WI38 (cell line): ENCODE measurements around the gene LPIN2.
A peak's percentile ranks its signal among the peaks of the same experiment; 100 is the strongest.

ENCODE experiments used
- H3K4me3 ChIP-seq: 2 replicates; pipeline ENCODE4 v1.5.1; 2011; ENCODE audit warnings: low read depth, mild to moderate bottlenecking, control low read depth, low read length
- CTCF ChIP-seq: IDR thresholded peaks from 2 replicates; pipeline ENCODE4 v1.5.1; 2012; ENCODE audit warnings: low read depth, mild to moderate bottlenecking, control low read depth, low read length

The LPIN2 gene

DNA sequence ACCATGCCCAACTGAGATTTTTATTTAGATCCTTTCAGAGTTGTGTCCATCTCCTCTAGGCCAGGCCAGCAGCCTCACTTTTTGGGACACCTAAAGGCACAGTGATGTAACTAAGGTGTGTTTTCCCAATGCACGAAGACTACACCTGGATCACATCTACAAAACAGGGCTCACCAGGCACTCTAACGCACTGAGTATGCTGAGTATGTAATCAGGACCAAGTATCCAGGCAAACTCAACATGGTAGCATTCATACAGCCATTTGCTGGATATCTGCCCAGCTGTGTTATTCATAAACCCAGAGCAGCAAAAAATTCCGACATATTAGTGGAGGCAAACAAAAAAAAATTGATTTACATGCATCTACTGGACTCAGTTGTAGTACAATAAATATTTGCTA, 33.8 kb downstream of the LPIN2 start:
- H3K4me3 ChIP-seq, result no peak overlapping the region
- no peak for TF ChIP-seq CTCF

DNA sequence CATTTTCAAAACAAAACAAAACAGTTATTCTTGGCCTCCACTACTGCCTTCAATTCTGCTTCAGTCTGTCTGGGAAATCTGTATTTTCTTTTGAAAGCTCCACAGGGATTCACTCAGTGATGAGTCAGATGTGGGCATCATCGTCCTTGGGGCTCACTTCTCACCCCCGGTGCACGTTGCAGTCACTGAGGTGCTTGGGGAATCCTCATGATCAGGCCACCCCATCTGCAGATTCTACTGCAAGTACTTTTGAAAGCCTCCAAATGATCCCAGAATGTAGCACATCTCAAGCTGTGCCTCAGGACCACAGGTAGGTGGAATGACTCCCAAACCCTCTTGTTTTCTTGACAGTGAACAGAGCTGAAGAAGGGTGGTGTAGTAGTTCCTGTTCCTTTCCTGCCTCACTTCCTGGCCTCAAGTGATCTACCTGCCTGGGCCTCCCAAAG, 34.3 kb downstream of the LPIN2 start:
- H3K4me3 ChIP-seq, result peak overlapping the region; percentile 49
- TF ChIP-seq CTCF, result no peak

- peak overlapping the region; percentile 49 for H3K4me3 ChIP-seq
- no peak for TF ChIP-seq CTCF
These were observed 34.7 kb downstream of the LPIN2 start for GRCh38 chr18:2978208-2978607.

DNA sequence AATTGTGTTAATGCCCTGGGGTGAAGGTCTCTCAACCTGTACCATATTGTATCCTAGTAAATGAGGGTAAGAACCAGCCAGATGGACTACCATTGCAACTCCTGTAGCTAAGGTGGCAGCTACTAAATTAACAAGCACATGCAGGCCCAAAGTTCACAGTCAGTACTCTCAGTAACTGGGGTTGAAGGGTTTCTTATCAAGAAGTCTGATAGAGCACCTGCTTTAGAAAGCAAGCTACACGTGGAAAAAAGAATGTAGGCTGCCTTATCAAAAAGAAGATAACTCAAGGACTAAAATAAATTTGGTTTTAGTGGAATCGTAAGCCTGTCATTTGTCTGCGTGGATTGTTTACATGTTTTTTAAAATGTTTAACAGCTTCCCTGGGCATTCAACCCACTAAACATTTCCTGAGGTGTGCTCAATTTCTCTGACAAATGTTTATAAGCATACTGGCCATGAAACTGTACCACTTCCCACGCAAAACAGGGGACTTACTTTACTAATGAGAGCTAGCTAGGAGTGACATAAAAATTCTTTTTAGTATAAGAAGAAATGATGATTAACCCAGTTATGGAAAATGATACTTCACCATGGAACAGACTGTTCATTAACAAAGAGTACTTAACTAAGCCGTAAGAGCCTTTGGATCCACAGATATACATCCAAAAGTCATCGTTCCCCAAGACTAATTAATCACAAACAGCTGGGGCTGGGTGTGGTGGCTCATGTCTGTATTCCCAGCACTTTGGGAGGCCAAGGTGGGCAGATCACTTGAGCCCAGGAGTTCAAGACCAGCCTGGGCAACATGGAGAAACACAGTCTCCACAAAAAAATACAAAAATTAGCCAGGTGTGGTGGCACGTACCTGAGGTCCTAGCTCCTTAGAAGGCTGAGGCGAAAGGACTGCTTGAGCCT, 36.5 kb downstream of the LPIN2 start:
- no peak for TF ChIP-seq CTCF
- H3K4me3 ChIP-seq, result no peak overlapping the region

DNA sequence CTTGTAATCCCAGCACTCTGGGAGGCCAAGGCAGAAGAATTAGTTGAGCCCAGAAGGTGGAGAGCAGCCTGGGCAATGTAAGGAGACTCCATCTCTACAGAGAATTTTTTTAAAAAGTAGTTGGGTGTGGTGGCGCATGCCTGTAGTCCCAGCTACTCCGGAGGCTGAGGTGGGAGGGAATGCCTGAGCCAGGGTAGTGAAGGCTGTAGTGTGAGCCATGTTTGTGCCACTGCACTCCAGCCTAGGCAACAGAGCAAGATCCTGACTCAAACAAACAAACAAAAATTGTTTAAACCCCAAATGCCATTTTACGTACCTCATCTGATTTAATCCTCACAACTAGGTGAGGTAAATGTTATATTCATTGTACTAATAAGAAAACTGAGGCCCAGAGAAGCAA, 38.2 kb downstream of the LPIN2 start:
- H3K4me3 ChIP-seq, result no peak overlapping the region
- TF ChIP-seq CTCF, result no peak

GRCh38 chr18:2971741-2972552, 41.0 kb downstream of the LPIN2 start:
- no peak for TF ChIP-seq CTCF
- no peak overlapping the region for H3K4me3 ChIP-seq
